GM12878 (cell line): Measurements from ENCODE around the gene RMI2. TPM values are rescaled to one million over a fixed set of nuclear protein-coding genes. Genes with fewer than 3 reads are reported as not detected.

Source experiments
- DPF2 ChIP-seq: fragments of 450-650 bp; IDR thresholded peaks from 2 replicates; pipeline ENCODE4 v1.6.1; 2017; ENCODE audit warnings: mild to moderate bottlenecking
- EED ChIP-seq: sonication (generic); IDR thresholded peaks from 2 replicates; pipeline ENCODE4 v1.6.1; 2016; ENCODE audit warnings: antibody characterized with exemption, low read depth
- HDGF ChIP-seq: fragments of 450-650 bp; IDR thresholded peaks from 2 replicates; pipeline ENCODE4 v1.6.1; 2016; ENCODE audit warnings: antibody characterized with exemption
- IRF4 ChIP-seq: IDR thresholded peaks from 2 replicates; pipeline ENCODE4 v1.6.1; 2011; ENCODE audit warnings: low read depth, low read length
- KDM1A ChIP-seq: fragments of 200-600 bp; sonication (generic); IDR thresholded peaks from 2 replicates; pipeline ENCODE4 v1.6.1; 2016; ENCODE audit warnings: borderline replicate concordance
- MEF2A ChIP-seq: IDR thresholded peaks from 2 replicates; pipeline ENCODE4 v1.6.1; 2011; ENCODE audit warnings: low read depth, mild to moderate bottlenecking, low read length, moderate library complexity; ENCODE audit not compliant: insufficient read depth
- MYC ChIP-seq: IDR thresholded peaks from 2 replicates; pipeline ENCODE4 v1.6.1; 2011; ENCODE audit warnings: mild to moderate bottlenecking, low read length, moderate library complexity, inconsistent platforms; ENCODE audit not compliant: insufficient read depth, insufficient replicate concordance, insufficient read length, severe bottlenecking
- NBN ChIP-seq: fragments of 450-650 bp; IDR thresholded peaks from 2 replicates; pipeline ENCODE4 v1.6.1; 2016
- NR2C1 ChIP-seq: fragments of 450-650 bp; IDR thresholded peaks from 2 replicates; pipeline ENCODE4 v1.6.1; 2017; ENCODE audit warnings: antibody characterized with exemption, mild to moderate bottlenecking, moderate library complexity
- NR2F1 ChIP-seq: fragments of 450-650 bp; conservative IDR thresholded peaks from 2 replicates; pipeline ENCODE4 v1.6.1; 2017; ENCODE audit warnings: mild to moderate bottlenecking
- POLR2AphosphoS5 ChIP-seq: IDR thresholded peaks from 2 replicates; pipeline ENCODE4 v1.6.1; 2011; ENCODE audit warnings: mild to moderate bottlenecking, low read length, inconsistent platforms
- RB1 ChIP-seq: fragments of 450-650 bp; formaldehyde crosslinking; IDR thresholded peaks from 2 replicates; pipeline ENCODE4 v1.6.1; 2017; ENCODE audit warnings: mild to moderate bottlenecking, borderline replicate concordance
- RELA ChIP-seq: fragments of 450-650 bp; IDR thresholded peaks from 2 replicates; pipeline ENCODE4 v1.8.0; 2014; ENCODE audit warnings: borderline replicate concordance; ENCODE audit not compliant: partially characterized antibody
- STAT1 ChIP-seq: fragments of 450-650 bp; conservative IDR thresholded peaks from 2 replicates; pipeline ENCODE4 v1.6.1; 2014; ENCODE audit warnings: antibody characterized with exemption, mild to moderate bottlenecking
- STAT3 ChIP-seq: IDR thresholded peaks from 2 replicates; pipeline ENCODE4 v1.6.1; 2011; ENCODE audit warnings: low read depth, low read length, improper control_type of control experiment
- ZNF207 ChIP-seq: fragments of 450-650 bp; IDR thresholded peaks from 2 replicates; pipeline ENCODE4 v1.6.1; 2014; ENCODE audit warnings: antibody characterized with exemption, mild to moderate bottlenecking, borderline replicate concordance
- ZNF384 ChIP-seq: IDR thresholded peaks from 2 replicates; pipeline ENCODE4 v1.6.1; 2012; ENCODE audit warnings: low read depth, mild to moderate bottlenecking, low read length, improper control_type of control experiment, borderline replicate concordance
- ZNF622 ChIP-seq: fragments of 450-650 bp; IDR thresholded peaks from 2 replicates; pipeline ENCODE4 v1.6.1; 2017; ENCODE audit warnings: mild to moderate bottlenecking, inconsistent platforms
- polyA plus RNA-seq, 11 experiments: library from polyadenylated mRNA; depleted of rRNA in 4 of 11; unstranded in 6 of 11; stranded (reverse) in 5 of 11; fragments of >200 nt; fragmentation: Nextera tagmentation in 4 of 11; fragmentation: Illumina TruSeq in 1 of 11; extraction: Ambion mirVana in 4 of 11; extraction: Trizol in 1 of 11; gene quantifications; 1 replicate in 1 of 11; 2 replicates in 10 of 11; pipeline versions ENCODE4 v1.2.1 to v1.2.3, GENCODE V29; 2011 to 2016; ENCODE audit warnings: inconsistent platforms in 2 of 11, missing spikeins in 2 of 11, low read depth in 1 of 11
- total RNA-seq, 4 experiments: library from RNA; depleted of rRNA in 3 of 4; stranded (reverse); fragments of >200 nt in 3 of 4; fragmentation: Illumina TruSeq in 1 of 4; extraction: Trizol in 1 of 4; gene quantifications; 2 replicates each; pipeline versions ENCODE4 v1.2.1 to v1.2.3, GENCODE V29; 2013 to 2021
- TF ChIP-seq, protein P1 (sequence below): fragments of 450-650 bp; IDR thresholded peaks from 2 replicates; pipeline ENCODE4 v1.6.1; 2017; ENCODE audit warnings: mild to moderate bottlenecking, moderate library complexity
- TF ChIP-seq, protein P2 (sequence below): fragments of 450-650 bp; IDR thresholded peaks from 2 replicates; pipeline ENCODE4 v1.6.1; 2014; ENCODE audit warnings: mild to moderate bottlenecking
- TF ChIP-seq, protein P3 (sequence below): fragments of 450-650 bp; formaldehyde crosslinking; IDR thresholded peaks from 2 replicates; pipeline ENCODE4 v1.4.0; 2020; ENCODE audit warnings: mild to moderate bottlenecking, moderate library complexity

The RMI2 gene
- total and polyA plus RNA-seq, 10 of the 15 experiments (the other 5 are each of a cell fraction or from before 2014, with no cell fraction given): 9.6 to 68.8 (median 32.1) TPM

DNA sequence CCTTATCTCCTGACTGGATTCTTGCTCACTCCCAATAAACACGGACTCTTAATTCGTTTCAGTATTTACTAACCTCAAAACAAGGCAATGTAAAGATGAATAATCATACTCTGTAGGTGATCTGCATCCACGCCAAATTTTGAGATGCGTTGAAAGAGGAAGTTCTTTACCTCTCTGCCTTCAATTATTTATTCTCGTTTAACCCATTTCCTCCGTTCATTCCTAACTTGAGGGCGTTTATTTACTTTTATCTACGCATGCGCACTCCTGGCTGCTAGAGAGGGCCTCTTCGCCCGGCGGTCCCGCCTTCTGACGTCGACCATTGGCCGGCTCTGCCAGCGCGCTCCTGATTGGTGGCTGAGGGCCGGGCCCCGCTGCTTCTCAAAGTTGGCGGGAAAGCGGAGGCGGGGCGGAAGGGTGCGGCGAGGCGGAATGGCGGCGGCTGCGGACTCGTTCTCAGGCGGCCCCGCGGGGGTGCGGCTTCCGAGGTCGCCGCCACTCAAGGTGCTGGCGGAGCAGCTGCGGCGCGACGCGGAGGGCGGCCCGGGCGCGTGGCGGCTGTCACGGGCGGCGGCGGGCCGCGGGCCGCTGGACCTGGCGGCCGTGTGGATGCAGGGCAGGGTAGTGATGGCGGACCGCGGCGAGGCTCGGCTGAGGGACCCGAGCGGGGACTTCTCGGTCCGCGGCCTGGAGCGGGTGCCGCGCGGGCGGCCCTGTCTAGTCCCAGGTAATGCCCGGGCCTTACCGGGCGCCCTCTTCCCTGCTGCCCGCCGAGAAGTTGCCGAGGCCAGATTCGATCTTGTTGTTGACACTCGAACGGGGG is at the start of gene RMI2 (continued):
- TF ChIP-seq, protein P1, sequence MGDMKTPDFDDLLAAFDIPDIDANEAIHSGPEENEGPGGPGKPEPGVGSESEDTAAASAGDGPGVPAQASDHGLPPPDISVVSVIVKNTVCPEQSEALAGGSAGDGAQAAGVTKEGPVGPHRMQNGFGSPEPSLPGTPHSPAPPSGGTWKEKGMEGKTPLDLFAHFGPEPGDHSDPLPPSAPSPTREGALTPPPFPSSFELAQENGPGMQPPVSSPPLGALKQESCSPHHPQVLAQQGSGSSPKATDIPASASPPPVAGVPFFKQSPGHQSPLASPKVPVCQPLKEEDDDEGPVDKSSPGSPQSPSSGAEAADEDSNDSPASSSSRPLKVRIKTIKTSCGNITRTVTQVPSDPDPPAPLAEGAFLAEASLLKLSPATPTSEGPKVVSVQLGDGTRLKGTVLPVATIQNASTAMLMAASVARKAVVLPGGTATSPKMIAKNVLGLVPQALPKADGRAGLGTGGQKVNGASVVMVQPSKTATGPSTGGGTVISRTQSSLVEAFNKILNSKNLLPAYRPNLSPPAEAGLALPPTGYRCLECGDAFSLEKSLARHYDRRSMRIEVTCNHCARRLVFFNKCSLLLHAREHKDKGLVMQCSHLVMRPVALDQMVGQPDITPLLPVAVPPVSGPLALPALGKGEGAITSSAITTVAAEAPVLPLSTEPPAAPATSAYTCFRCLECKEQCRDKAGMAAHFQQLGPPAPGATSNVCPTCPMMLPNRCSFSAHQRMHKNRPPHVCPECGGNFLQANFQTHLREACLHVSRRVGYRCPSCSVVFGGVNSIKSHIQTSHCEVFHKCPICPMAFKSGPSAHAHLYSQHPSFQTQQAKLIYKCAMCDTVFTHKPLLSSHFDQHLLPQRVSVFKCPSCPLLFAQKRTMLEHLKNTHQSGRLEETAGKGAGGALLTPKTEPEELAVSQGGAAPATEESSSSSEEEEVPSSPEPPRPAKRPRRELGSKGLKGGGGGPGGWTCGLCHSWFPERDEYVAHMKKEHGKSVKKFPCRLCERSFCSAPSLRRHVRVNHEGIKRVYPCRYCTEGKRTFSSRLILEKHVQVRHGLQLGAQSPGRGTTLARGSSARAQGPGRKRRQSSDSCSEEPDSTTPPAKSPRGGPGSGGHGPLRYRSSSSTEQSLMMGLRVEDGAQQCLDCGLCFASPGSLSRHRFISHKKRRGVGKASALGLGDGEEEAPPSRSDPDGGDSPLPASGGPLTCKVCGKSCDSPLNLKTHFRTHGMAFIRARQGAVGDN: peak; percentile 68
- TF ChIP-seq STAT3 (no peak), DPF2 (peak; percentile 92), RELA (no peak), MYC (no peak), NR2C1 (0 out of 2 replicates have a peak, but pooled peaks have one; percentile 26), HDGF (0 out of 2 replicates have a peak, but pooled peaks have one; percentile 22), STAT1 (no peak), NBN (no peak; the same call in 1 of the 2 replicates), IRF4 (no peak), MEF2A (no peak), POLR2AphosphoS5 (peak; percentile 41; the same call in 1 of the 2 replicates), EED (no peak), KDM1A (no peak), ZNF207 (peak; percentile 77; the same call in 1 of the 2 replicates), NR2F1 (peak; percentile 44), ZNF384 (no peak), RB1 (peak; percentile 100), ZNF622 (no peak)
- TF ChIP-seq, protein P2, sequence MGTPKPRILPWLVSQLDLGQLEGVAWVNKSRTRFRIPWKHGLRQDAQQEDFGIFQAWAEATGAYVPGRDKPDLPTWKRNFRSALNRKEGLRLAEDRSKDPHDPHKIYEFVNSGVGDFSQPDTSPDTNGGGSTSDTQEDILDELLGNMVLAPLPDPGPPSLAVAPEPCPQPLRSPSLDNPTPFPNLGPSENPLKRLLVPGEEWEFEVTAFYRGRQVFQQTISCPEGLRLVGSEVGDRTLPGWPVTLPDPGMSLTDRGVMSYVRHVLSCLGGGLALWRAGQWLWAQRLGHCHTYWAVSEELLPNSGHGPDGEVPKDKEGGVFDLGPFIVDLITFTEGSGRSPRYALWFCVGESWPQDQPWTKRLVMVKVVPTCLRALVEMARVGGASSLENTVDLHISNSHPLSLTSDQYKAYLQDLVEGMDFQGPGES: peak; percentile 82
- TF ChIP-seq, protein P3, sequence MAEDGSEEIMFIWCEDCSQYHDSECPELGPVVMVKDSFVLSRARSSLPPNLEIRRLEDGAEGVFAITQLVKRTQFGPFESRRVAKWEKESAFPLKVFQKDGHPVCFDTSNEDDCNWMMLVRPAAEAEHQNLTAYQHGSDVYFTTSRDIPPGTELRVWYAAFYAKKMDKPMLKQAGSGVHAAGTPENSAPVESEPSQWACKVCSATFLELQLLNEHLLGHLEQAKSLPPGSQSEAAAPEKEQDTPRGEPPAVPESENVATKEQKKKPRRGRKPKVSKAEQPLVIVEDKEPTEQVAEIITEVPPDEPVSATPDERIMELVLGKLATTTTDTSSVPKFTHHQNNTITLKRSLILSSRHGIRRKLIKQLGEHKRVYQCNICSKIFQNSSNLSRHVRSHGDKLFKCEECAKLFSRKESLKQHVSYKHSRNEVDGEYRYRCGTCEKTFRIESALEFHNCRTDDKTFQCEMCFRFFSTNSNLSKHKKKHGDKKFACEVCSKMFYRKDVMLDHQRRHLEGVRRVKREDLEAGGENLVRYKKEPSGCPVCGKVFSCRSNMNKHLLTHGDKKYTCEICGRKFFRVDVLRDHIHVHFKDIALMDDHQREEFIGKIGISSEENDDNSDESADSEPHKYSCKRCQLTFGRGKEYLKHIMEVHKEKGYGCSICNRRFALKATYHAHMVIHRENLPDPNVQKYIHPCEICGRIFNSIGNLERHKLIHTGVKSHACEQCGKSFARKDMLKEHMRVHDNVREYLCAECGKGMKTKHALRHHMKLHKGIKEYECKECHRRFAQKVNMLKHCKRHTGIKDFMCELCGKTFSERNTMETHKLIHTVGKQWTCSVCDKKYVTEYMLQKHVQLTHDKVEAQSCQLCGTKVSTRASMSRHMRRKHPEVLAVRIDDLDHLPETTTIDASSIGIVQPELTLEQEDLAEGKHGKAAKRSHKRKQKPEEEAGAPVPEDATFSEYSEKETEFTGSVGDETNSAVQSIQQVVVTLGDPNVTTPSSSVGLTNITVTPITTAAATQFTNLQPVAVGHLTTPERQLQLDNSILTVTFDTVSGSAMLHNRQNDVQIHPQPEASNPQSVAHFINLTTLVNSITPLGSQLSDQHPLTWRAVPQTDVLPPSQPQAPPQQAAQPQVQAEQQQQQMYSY (CRISPR knock-in tag): no peak
